NCI-H460 (cell line): ENCODE data around the gene AHDC1. TPM values are rescaled to one million over a fixed set of nuclear protein-coding genes. Genes with fewer than 3 reads are reported as not detected.
"Not testable (repeated sequence)": the region's sequence is repeated elsewhere in the genome, so short reads cannot be mapped to it uniquely, and the experiment has no call there.

Source experiments
- DNase-seq: peaks from one replicate; pipeline ENCODE4 v3.0.0-alpha.2; 2016; ENCODE audit warnings: low read depth; ENCODE audit errors: extremely low read depth
- polyA plus RNA-seq: library from polyadenylated mRNA; depleted of rRNA; stranded (reverse); fragments of >200 nt; gene quantifications from 2 replicates; pipeline ENCODE4 v1.2.3, GENCODE V29; 2014; cell fraction: nucleus; rRNA removed
- total RNA-seq: library from RNA; depleted of rRNA; stranded (reverse); fragments of >200 nt; shearing (Covaris generic); gene quantifications from 2 replicates; pipeline ENCODE4 v1.2.3, GENCODE V29; 2014; rRNA removed

Gene AHDC1, protein sequence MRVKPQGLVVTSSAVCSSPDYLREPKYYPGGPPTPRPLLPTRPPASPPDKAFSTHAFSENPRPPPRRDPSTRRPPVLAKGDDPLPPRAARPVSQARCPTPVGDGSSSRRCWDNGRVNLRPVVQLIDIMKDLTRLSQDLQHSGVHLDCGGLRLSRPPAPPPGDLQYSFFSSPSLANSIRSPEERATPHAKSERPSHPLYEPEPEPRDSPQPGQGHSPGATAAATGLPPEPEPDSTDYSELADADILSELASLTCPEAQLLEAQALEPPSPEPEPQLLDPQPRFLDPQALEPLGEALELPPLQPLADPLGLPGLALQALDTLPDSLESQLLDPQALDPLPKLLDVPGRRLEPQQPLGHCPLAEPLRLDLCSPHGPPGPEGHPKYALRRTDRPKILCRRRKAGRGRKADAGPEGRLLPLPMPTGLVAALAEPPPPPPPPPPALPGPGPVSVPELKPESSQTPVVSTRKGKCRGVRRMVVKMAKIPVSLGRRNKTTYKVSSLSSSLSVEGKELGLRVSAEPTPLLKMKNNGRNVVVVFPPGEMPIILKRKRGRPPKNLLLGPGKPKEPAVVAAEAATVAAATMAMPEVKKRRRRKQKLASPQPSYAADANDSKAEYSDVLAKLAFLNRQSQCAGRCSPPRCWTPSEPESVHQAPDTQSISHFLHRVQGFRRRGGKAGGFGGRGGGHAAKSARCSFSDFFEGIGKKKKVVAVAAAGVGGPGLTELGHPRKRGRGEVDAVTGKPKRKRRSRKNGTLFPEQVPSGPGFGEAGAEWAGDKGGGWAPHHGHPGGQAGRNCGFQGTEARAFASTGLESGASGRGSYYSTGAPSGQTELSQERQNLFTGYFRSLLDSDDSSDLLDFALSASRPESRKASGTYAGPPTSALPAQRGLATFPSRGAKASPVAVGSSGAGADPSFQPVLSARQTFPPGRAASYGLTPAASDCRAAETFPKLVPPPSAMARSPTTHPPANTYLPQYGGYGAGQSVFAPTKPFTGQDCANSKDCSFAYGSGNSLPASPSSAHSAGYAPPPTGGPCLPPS (N-terminal part only)
- total RNA-seq: 1.5 and 1.7 TPM in 2 replicates
- polyA plus RNA-seq: 0.99 and 2.3 TPM in 2 replicates

DNA sequence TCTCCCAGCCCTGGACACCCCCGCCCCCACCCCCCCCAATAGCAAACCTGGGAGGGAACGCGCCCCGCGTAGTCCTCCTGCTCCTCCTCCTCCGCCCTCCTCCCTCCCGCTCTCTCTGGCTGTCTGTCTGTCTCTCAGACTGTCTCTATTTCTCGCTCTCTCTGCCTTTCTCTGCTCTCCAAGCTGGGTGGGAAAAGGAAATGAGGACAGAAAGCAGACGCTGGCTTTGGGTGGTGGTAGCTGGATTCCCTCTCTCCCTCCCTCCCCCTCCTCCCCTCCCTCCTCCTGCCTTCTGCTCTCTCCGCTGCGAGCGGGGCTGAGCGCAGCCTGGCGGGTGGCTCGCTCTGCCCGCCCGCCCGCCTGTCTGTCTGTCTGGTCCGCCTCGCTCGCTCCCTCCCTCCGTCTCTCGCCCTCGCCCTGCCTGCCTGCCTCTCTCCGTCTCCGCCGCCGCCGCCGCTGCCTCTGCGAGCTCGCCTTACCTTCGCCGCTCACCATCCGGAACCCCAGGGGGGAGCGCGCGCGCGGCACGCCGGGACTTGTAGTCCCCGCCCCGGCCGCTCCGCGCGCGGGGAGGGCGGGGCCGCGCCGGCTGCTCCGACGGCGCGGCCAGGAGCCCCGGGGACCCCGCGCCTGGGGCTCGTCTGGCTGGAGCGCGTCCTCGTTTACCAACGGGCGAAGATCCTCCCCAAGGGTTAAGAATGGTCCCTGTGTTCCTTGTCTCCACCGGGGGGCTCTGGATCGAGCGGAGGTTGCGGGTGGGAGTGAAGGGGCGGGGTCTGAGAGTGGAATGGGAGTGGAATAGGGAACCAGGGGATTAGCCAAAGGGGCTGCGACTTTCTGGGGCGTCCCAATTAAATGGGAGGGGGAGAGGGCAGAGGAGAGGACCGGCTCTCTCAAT is at the start of gene AHDC1:
Gene AHDC1 (minus strand): TSS at position 464 of the 898 bp plus-strand sequence. CDS start 52,029 bp downstream, outside the sequence.
- DNase-seq: peak; percentile 74

DNA sequence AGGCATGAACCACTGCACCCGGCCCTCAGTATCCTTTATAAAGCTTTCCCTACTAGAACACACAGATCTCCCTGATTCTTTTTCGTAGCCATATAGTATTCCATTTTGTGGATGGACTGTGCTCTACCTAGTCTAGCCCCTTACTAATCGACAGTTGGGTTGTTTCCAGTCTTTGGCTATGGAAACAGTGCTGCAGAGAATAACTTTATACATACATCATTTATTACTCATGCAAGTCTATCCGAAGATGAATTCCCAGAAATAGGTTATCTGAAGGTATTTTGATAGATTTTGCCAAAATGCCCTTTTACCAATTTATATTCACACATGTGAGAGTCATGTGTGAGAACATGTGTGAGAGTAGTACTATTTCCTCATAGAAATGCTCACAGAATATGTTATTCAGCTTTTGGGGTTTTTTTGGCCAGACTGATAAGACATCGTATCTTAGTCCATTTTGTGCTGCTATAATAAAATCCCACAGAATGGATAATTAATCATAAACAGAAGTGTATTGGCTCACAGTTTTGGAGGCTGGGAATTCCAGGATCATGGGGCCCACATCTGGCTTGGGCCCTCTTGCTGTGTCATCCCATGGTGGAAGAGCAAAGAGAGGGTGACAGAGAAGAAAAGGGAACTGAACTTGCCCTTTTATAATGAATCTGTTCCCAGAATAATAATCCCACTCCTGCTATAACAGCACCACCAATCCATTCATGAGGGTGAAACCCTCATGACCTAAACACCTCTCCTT is 48.3 kb upstream of the AHDC1 start:
- DNase-seq: no peak

DNA sequence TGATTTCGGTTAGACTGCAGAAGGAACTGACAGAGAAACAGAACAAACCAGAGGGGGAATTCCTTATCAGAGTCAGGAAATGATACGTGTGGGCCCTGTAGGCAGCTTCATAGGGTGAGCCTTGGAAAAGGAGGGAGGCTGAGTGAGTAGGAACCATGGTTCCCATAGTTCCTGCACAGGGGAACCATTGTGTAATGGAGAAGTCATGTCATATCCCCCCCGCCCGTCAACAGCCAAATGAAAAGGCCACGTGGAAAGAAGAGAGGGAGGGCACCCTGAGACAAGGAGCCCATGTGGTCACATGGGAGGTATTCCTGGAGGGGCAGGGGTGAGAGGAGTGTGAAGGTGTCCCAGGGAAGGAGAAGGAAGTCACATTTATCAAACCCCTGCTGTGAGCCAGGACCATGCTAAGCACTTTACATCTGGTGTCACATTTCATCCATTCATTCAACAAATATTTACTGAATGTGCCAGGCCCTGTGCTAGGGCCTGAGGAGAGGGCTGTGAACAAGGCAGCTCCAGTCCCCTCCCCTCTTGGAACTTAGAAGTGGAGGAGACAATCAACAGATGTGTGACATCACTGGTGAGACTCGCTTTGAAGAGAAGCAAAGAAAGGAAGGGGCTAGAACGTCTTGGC is 46.7 kb upstream of the AHDC1 start:
- peak; percentile 14 for DNase-seq

DNA sequence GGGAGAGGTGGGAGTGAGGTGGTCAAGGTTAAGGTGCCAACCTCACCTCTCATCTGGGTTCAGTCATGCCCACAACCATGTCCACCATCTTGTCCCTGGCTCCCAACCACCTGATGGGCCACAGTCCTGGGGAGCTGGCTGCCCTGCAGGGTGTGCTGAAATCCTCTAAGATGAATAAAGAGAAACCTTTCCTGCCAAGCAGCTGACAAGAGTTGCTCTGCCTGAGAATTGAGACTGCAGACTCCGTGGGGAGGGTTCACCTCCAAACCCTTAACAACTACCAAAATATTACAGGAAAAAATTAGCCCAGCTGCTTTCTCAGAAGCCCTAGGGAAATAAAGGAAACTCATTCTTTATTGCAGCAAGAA is 46.2 kb upstream of the AHDC1 start:
- no peak for DNase-seq

DNA sequence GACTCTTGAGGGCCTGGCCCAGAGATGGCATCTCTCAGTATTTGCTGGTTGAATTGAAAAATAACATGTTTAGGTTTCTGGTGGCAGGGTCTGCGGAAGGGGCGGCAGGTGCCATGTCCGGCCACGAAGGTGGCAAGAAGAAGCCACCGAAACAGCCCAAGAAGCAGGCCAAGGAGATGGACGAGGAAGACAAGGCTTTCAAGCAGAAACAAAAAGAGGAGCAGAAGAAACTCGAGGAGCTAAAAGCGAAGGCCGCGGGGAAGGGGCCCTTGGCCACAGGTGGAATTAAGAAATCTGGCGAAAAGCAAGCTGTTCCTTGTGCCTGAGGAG is 45.3 kb upstream of the AHDC1 start:
- no peak for DNase-seq

DNA sequence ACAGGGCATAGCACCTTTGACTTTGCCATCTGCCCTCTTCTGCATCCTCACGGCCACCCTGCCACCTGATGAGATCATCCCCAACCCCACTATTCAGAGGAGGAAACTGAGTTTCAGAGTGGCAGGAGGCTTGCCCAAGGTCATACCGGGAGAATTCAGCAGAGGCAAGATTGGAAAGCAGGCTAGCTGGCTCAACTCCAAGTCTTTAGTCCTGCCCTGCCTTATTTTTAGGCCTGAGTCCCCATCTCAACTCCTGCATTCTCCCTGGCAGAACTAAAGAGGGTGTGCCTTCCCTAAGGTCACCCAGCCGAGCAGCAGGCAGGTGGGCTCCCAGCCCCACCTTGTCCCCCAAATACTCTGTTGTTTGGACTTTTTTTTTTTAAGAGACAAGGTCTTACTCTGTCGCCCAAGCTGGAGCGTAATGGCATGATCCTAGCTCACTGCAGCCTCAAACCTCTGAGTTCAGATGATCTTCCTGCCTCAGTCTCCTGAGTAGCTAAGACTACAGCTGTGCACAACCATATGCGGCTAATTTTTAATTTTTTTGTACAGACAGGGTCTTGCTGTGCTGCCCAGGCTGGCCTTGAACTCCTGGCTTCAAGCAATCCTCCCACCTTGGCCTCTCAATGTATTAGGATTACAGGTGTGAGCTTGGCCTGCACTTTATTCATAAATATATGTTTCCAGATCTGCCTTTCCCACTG is 44.8 kb upstream of the AHDC1 start:
- no peak for DNase-seq

DNA sequence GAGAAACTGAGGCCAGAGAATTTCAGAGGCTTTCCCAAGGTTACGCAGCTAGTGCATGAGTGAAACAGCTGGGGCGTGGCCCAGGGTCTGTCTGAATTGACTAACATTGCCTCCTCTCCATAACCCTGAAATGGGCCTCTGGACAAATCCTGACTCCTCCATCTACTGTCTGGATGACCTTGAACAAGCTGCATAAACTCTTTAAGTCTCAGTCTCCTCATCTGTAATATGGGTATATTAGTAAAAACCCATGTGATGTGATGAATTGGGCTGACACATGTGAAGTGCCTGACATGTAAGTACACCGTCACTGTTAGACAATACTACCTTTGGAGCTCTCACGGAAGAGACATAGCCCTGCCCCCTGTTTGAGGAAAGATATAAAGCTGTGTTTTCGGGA is 43.4 kb upstream of the AHDC1 start:
- DNase-seq: no peak

DNA sequence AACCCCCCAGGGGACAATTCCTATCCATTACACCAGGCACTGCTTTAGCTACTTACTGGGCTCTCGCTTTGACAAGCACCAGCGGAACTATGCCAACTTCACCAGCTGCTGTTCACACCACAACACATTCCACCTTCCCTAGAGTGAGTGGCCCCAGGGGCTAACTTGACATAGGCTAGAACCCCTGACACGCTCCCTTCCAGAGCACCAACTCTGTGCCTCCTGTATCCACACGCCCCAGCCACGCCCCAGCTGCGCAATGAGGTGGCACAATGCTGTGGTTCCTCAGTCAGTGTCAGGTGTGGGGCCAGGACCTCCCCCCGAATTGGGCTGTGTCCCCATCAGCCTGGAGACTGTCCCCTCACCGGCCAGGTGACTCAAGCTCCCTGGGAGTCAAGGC is 42.7 kb upstream of the AHDC1 start:
- no peak for DNase-seq

DNA sequence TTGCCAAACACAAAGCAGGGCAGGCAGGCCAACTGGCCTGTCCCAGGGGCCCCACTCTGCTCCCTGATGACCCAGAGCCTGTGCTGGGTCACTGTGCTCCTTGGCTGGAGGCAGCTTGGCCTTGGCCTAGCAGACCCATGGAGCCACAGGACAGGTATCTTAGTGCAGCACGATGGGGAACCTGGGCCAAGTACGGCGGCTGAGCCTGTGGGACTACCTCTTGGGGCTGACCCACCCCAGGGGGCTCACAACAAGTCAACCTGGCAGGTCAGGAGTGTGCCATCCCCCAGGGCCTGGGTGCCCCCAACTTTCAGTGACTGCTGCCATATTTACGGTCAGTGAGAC is 41.1 kb upstream of the AHDC1 start:
- no peak for DNase-seq

DNA sequence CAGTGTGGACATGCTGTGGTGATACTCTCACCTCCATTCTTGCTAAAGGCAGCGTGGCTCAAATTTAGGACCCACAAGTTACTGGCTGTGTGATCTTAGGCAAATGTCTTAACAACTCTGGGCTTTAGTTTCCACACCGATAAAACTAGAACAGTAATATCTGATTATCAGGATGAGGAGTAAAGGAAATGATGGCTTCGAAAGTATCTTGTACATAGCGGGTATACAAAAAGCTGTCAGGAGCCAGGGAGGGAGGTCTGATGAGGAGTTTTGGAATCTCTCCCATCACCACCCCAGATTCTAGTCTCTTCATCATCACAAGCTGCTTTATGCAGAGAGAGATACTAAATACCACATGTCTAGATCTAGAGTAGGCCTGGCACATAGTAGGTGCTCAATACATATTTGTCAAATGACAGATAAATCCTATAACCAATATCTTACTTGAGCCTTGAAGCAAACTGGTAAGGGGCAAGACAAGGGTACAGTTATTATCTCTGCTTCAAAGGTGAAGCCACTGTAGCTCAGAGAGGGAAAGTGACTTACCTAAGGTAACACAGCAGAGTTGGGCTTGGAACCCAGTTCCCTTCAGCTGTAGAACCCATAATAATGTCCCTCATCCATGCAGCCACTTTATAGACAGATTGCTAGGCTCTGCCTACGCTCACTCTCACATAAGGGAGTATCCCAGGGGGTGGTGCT is 40.6 kb upstream of the AHDC1 start:
- DNase-seq: no peak

DNA sequence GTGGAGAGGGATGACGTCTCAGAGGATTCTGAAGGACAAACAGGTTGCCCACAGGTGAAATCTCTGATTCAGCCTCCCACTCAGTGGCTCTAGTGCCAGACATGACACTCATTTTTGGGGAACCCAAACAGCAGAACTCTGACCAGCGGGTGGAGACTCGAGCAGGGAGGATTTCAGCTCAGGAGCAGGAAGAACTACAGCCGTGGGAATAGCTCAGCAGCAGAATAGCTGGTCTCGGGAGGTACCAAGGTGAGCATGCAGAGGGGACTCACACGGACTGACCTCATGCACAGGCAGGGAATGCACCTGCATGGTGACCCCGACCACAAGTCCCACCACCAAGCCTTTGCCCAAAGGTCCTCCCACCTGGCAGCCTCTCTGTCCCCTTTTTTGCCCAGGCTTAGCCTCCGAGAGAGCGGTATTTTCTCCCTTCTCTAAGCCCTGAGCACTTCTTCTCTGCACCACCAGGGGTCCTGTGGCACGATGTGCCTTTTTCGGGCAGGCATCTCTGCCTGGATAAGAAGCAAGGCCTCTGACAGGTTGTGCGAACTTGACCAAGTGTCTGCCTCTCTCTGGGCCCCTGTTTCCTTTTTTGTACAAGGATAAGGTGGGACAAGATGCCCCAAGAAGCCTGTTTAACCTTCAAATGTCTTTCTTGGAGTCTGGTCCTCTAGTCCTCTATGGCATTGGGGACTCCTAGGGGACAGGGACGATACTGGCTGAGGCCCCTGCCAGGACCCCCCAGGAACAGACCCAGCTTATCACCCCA is 39.8 kb upstream of the AHDC1 start:
- DNase-seq: peak; percentile 44

DNA sequence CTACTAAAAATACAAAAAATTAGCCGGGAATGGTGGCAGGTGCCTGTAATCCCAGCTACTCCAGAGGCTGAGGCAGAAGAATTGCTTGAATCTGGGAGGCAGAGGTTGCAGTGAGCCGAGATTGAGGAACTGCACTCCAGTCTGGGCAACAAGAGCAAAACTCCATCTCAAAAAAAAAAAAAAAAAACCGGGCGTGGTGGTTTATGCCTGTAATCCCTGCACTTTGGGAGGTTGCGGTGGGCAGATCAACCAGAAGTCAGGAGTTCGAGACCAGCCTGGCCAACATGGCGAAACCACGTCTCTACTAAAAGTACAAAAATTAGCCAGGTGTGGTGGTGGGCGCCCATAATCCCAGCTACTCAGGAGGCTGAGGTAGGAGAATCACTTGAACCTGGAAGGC is 36.6 kb upstream of the AHDC1 start:
- DNase-seq: not testable (repeated sequence)

DNA sequence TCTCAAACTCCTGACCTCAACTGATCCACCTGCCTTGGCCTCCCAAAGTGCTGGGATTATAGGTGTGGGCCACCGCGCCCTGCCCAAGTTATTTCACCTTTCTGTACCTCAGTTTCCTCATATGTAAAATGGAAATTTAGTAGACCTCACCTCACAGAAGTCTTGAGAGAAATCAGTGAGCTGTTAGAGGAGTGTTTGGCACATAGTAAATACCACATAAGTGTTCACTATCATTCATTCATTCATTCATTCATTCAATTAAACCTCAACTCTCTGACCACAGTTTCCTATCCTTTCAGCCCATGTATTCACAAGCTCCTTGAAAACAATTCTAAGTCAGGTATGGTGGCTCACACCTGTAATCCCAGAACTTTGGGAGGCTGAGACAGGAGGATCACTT is 34.9 kb upstream of the AHDC1 start:
- DNase-seq: no peak

DNA sequence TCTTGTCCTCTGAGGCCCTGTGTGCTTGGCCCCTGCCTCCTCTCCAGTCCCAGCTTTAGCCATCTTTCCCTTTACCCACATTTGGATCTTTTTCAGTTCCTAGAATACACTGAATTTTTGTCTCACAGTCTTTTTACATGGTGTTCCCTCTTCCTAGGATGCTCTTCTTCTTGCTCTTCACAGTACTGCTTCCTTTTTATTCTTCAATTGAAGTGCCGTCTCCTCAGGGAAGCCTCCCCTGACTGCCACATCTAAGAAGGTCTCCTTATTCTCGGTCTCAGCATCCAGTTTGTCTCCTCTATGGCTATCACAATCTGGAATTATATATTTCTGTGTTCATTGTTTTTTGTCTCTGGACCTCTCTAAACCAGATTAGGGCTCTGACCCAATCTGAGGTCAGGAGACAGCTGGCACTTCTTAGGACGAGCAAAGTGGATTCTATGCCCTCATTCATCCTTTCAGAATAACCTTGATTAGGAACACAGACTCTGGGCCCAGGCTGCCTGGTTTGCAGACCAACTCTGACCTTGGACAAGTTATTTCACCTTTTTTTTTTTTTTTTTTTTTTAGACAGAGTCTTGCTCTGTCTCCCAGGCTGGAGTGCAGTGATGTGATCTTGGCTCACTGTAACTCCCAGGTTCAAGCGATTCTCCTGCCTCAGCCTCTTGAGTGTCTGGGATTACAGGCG is 34.2 kb upstream of the AHDC1 start:
- no peak for DNase-seq

DNA sequence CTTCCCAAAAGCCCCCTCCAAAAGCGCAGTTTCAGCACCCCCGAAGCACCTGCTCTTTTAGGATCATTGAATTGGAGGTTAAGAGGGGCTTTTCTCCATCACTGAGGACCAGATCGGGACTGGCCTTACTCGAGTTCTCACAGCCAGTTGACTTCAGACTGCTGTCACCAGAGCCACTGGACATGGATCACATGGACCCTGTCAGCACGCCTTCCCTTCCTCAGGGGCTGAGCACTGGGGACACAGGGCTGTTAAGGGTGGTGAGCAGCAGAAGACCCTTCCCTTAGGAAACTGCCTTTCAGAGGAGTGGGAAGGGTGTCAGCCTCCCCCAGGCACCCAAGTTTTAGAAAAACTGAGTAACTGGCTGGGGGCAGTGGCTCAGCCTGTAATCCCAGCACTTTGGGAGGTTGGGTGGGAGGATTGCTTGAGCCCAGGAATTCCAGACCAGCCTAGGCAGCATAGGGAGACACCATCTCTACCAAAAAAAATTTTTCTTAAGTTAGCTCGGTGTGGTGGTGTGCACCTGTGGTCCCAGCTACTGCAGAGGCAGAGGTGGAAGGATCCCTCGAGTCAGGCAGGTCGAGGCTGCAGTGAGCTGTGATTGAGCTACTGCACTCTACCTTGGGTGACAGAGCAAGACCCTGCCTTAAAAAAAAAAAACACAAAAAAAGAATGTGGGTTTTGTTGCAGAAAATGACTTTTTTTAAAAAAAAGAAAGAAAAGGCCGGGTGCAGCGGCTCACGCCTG is 31.6 kb upstream of the AHDC1 start:
- no peak for DNase-seq

DNA sequence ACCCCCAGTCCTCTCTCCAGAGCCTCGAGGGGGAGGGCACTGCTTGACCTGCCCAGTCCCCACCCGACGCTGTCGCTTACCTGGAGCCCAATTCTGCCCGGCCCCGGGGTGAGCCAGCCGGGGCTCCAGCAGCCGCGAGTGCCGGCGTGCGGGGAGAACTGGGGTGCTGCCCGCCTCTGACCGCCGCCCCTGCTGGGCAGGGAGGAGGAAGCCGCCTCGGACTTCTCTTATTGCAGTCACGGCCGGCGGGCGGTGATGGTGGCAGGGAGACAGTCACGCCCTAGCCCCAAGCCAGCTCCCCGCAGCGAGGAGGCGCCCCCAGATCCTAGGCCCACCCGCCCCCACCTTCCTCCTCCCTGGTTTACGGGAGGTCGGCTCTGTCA is 31.0 kb upstream of the AHDC1 start, which contains the start of gene FGR:
Gene FGR (minus strand): TSS at position 201 of the 383 bp plus-strand sequence. CDS start 11,269 bp downstream, outside the sequence.
- DNase-seq: no peak
